ENCODE data around the gene ANKRD40. TPM values are rescaled to one million over a fixed set of nuclear protein-coding genes. Genes with fewer than 3 reads are reported as not detected.

ANKRD40 gene
- total and polyA plus RNA-seq, 10 of the 15 experiments (the other 5 are each of a cell fraction or from before 2014, with no cell fraction given) = 5.9 to 21.7 (median 14.8) TPM

GRCh38 chr17:50668838-50669581 lies 38.7 kb downstream of the ANKRD40 start:
- ChIA-PET POLR2A (interaction anchor here (0.6 kb wide), 1 partner anchor 469 kb away, joined by 3 read pairs; no protein-coding TSS in a partner anchor), CTCF (no interaction called here), RAD21 (ENCODE audit: unreplicated experiment) (no interaction called here), SMC1A (ENCODE audit: uncharacterized antibody, unreplicated experiment) (no interaction called here)
- H3K4me3 ChIP-seq = no peak overlapping the region
- no peaks in the 10 kb centered on the region for H3K27me3 ChIP-seq (replicated peaks in 1 of 2; ENCODE audit: control insufficient read depth in 2 of 2, insufficient read depth in 2 of 2, low read length in 1 of 2)
- H2AFZ ChIP-seq (ENCODE audit: control insufficient read depth, low read depth, low read length) = no peak overlapping the region
- FAIRE-seq (no peak), ATAC-seq (no peak), DNase-seq (ENCODE audit: low read depth, low spot score) (no peak)
- H3K9ac ChIP-seq (ENCODE audit: control insufficient read depth, insufficient read depth, low read length) = no peak overlapping the region
- 30% methylated on average over 9 of the region's 9 CpGs for WGBS (ENCODE audit: insufficient coverage, insufficient replicate concordance, low lambda C conversion rate, missing lambda C conversion rate)
- no peak for TF ChIP-seq PRDM15 (CRISPR knock-in tag; IDR thresholded peaks at IDR 0.05)
- TF ChIP-seq RUNX3 (IDR thresholded peaks at IDR 0.05; ENCODE audit: low read length) = no peak
- no peak for TF ChIP-seq PKNOX1 (IDR thresholded peaks at IDR 0.05)
- no peak for TF ChIP-seq TARDBP (IDR thresholded peaks at IDR 0.05; ENCODE audit: borderline replicate concordance)
- TF ChIP-seq SUZ12 (IDR thresholded peaks at IDR 0.05; ENCODE audit: unreplicated experiment) = no peak
- no peak for TF ChIP-seq ETV6 (conservative IDR thresholded peaks at IDR 0.05 in 1 of 2, IDR thresholded peaks at IDR 0.05 in 1 of 2; ENCODE audit: borderline replicate concordance in 1 of 2, low read depth in 1 of 2)
- no peak for TF ChIP-seq STAT3 (IDR thresholded peaks at IDR 0.05; ENCODE audit: low read depth, low read length)
- no peak for TF ChIP-seq MYC (IDR thresholded peaks at IDR 0.05; ENCODE audit: insufficient read depth, insufficient read length, insufficient replicate concordance, low read length, severe bottlenecking)
- no peak for TF ChIP-seq ZBED1 (IDR thresholded peaks at IDR 0.05; ENCODE audit: borderline replicate concordance)
- TF ChIP-seq NR2C1 (IDR thresholded peaks at IDR 0.05) = no peak
- TF ChIP-seq TBL1XR1 (IDR thresholded peaks at IDR 0.05; ENCODE audit: low read depth, low read length) = no peak
- TF ChIP-seq BCL11A (IDR thresholded peaks at IDR 0.05; ENCODE audit: low read depth, low read length) = no peak
- TF ChIP-seq BCL3 (IDR thresholded peaks at IDR 0.05; ENCODE audit: borderline replicate concordance, insufficient read depth, low read depth, low read length, poor library complexity, severe bottlenecking) = no peak
- TF ChIP-seq NFYA (IDR thresholded peaks at IDR 0.05; ENCODE audit: borderline replicate concordance, low read depth, low read length) = no peak
- TF ChIP-seq YBX1 (IDR thresholded peaks at IDR 0.05) = no peak
- no peak for TF ChIP-seq NKRF (conservative IDR thresholded peaks at IDR 0.05)
- H3K79me2 ChIP-seq (ENCODE audit: control insufficient read depth, insufficient read depth, low read length) = no peaks in the 10 kb centered on the region
- H3K27ac ChIP-seq (ENCODE audit: control insufficient read depth, insufficient read depth) = no peak overlapping the region
- in situ Hi-C loops (cut with MboI) (no loop called here), intact Hi-C loops (cut with micrococcal nuclease; ENCODE audit: unreplicated experiment) (no loop called here)
- no TSS peak for BruUV-seq (replicated peaks)
- H3K36me3 ChIP-seq (ENCODE audit: control insufficient read depth in 2 of 2, insufficient read depth in 2 of 2, low read length in 1 of 2) = no peaks in the 10 kb centered on the region
- H3K9me3 ChIP-seq (replicated peaks; ENCODE audit: control insufficient read depth, insufficient read depth, low read length) = no peaks in the 10 kb centered on the region
- H3K4me2 ChIP-seq (ENCODE audit: control insufficient read depth, insufficient read depth) = no peak overlapping the region
- H4K20me1 ChIP-seq (ENCODE audit: control insufficient read depth, insufficient read depth) = no peaks in the 10 kb centered on the region
- no peaks in the 10 kb centered on the region for H3K4me1 ChIP-seq (ENCODE audit: control insufficient read depth, insufficient read depth, low read length)
